ENCODE data around the gene RERE. TPM values are rescaled to one million over a fixed set of nuclear protein-coding genes. Genes with fewer than 3 reads are reported as not detected.

Gene RERE
- total RNA-seq, 4 donors from 2014 or later = 118 to 244 (median 131) TPM

DNA sequence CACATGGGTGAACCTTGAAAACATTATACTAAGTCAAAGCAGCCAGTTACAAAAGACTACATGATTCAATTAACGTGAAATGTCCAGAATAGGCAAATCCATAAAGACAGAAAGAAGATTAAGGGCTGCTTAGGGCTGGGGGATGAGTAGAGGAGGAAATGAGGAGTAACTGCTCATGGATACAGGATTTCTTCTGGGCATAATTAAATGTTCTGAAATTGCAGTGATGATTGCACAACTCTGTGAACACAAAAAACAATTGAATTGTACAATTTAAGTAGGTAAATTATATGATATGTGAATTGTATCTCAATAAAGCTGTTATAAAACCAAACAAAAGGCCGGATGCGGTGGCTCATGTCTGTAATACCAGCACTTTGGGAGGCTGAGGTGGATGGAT lies 52.2 kb downstream of the RERE start:
- 99% methylated on average over 3 of the region's 3 CpGs for WGBS, 2 donors

DNA sequence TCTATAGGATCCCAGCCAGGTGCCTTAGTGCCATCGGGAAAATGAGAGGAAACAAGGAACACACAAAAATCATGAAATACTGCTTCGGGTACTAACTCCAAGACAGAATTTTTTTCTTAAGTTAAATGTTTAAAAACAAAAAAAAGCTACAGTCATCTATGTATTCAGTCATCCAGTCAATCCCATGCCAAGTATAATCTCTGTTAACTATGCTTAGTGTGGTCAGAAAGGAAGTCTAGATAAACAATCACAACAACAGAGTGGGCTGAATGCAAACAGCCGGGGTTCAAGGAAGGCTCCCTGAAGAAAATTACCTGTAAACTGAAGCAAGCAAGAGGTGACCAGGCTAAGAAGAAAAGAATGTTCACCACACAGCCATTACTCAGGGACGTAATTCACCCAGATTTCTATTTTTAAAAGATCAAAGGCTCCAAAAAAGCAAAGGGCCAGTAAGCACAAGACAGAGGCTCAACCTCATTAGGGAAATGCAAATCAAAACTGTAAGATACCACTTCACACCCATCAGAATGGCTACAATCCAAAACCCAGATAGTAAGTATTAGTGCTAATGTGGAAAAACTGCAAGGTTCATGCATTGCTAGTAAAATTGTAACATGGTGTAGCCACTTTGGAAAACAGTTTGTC lies 53.0 kb downstream of the RERE start:
- whole genome bisulfite sequencing, 2 donors = 55 to 60% methylated on average over 4 of the region's 4 CpGs
- intact Hi-C loops (cut with DNase I) = no loop called here
- Histone ChIP-seq H3K27me3 (no peaks in the 10 kb centered on the region), H3K27ac (no peak overlapping the region), H3K9me3 (no peaks in the 10 kb centered on the region), H3K4me3 (replicated peaks in 1 of 3) (no peak overlapping the region), H3K36me3 (no peaks in the 10 kb centered on the region), H3K4me1 (peaks cover 6 to 22% of the 10 kb centered on the region in 2 donors)
- no peak for TF ChIP-seq POLR2A (IDR thresholded peaks at IDR 0.05)
- TF ChIP-seq, protein P1, sequence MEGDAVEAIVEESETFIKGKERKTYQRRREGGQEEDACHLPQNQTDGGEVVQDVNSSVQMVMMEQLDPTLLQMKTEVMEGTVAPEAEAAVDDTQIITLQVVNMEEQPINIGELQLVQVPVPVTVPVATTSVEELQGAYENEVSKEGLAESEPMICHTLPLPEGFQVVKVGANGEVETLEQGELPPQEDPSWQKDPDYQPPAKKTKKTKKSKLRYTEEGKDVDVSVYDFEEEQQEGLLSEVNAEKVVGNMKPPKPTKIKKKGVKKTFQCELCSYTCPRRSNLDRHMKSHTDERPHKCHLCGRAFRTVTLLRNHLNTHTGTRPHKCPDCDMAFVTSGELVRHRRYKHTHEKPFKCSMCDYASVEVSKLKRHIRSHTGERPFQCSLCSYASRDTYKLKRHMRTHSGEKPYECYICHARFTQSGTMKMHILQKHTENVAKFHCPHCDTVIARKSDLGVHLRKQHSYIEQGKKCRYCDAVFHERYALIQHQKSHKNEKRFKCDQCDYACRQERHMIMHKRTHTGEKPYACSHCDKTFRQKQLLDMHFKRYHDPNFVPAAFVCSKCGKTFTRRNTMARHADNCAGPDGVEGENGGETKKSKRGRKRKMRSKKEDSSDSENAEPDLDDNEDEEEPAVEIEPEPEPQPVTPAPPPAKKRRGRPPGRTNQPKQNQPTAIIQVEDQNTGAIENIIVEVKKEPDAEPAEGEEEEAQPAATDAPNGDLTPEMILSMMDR (IDR thresholded peaks at IDR 0.05) = no peak
- no peak for DNase-seq

More for the DNA sequence above, 52.2 kb downstream of the RERE start:
- TF ChIP-seq, protein P1 (IDR thresholded peaks at IDR 0.05) = no peak
- TF ChIP-seq POLR2A (IDR thresholded peaks at IDR 0.05) = no peak
- DNase-seq = no peak
- no peaks in the 10 kb centered on the region for H3K27me3 ChIP-seq
- no peak overlapping the region for H3K27ac ChIP-seq
- H3K4me1 ChIP-seq = peaks cover 6 to 22% of the 10 kb centered on the region in 2 donors
- no peak overlapping the region for H3K4me3 ChIP-seq (replicated peaks in 1 of 3)
- intact Hi-C loops (cut with DNase I) = no loop called here
- H3K36me3 ChIP-seq = no peaks in the 10 kb centered on the region
- no peaks in the 10 kb centered on the region for H3K9me3 ChIP-seq

DNA sequence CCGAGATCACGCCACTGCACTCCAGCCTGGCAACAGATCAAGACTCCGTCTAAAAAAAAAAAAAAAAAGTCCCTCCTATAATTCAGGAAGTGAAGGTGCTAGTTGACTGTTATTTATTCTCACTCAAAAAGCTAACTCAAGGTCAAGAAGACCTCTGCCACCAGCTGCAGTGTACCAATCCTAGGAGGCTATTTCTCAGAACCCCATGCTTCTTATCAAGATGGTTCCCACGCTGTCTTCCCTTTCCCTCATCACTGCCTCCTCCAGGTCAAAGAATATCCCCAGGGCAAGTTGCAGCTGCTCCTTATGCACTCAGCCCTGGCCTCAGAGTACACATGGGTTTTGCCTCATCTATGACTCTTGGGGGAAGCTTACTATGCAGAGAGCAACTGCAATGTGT lies 53.6 kb downstream of the RERE start:
- Histone ChIP-seq H3K36me3 (no peaks in the 10 kb centered on the region), H3K4me3 (replicated peaks in 1 of 3) (no peak overlapping the region), H3K4me1 (peaks cover 6 to 22% of the 10 kb centered on the region in 2 donors), H3K27ac (no peak overlapping the region), H3K27me3 (no peaks in the 10 kb centered on the region), H3K9me3 (no peaks in the 10 kb centered on the region)
- TF ChIP-seq, protein P1 (IDR thresholded peaks at IDR 0.05) = no peak
- no peak for TF ChIP-seq POLR2A (IDR thresholded peaks at IDR 0.05)
- DNase-seq = no peak
- intact Hi-C loops (cut with DNase I) = no loop called here
- 73 to 79% methylated on average over 4 of the region's 4 CpGs for WGBS, 2 donors

DNA sequence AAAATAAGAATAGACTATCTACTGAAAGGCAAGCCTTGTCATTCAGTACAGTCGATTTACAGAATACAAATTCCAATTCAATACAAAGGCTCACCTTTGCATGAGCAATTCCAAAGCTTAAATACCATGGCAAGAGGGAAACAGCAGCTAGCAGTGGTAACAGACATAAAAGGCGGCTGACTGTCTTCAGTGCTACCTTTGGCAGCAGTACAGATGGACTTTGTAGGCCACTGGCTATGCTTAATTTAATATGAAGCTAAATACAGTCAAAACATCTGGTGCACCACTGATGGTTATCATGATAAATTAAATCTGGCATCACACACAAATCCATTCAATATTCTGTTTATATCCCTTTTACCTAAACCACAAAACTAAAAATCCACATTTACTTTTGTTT lies 62.4 kb downstream of the RERE start:
- DNase-seq = peak; percentile 13 to 22
- peaks cover 13 to 23% of the 10 kb centered on the region in 2 donors for H3K4me1 ChIP-seq
- H3K9me3 ChIP-seq = no peaks in the 10 kb centered on the region
- no peaks in the 10 kb centered on the region for H3K36me3 ChIP-seq
- H3K4me3 ChIP-seq (replicated peaks in 1 of 3) = no peak overlapping the region
- intact Hi-C loops (cut with DNase I) = no loop called here
- WGBS, 2 donors = 28 to 45% methylated on average over 2 of the region's 2 CpGs
- TF ChIP-seq, protein P1 (IDR thresholded peaks at IDR 0.05) = no peak
- TF ChIP-seq POLR2A (IDR thresholded peaks at IDR 0.05) = no peak
- H3K27me3 ChIP-seq = no peaks in the 10 kb centered on the region
- peak overlapping the region in 1 of 3 donors; percentile 18 for H3K27ac ChIP-seq

DNA sequence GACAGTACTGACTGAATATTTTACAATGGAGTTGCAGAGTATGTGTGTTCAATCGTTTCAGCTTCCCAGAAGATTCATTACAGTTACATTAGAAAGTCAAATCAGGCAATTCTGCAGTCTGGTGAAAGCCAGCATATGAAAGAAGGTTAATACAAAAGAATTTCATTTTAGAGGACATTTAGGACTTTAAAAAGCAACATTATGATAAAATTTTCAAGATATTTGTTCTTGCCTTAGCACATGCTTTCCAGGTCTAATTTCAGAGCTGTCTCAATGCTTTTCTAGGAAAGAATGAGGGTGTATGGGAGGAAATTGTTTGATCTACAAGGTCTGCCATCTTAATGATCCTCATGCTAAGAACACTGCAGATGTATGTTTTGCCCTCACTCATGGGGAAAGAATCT lies 63.2 kb downstream of the RERE start:
- no peaks in the 10 kb centered on the region for H3K27me3 ChIP-seq
- no peak for DNase-seq
- 45 to 48% methylated on average over 1 of the region's 1 CpG for WGBS, 2 donors
- H3K36me3 ChIP-seq = no peaks in the 10 kb centered on the region
- H3K4me1 ChIP-seq = peaks cover 13 to 23% of the 10 kb centered on the region in 2 donors
- no peak overlapping the region for H3K4me3 ChIP-seq (replicated peaks in 1 of 3)
- TF ChIP-seq, protein P1 (IDR thresholded peaks at IDR 0.05) = no peak
- intact Hi-C loops (cut with DNase I) = no loop called here
- H3K27ac ChIP-seq = peak overlapping the region in 1 of 3 donors; percentile 18
- H3K9me3 ChIP-seq = no peaks in the 10 kb centered on the region

All from thyroid gland (tissue), 4 donors.